GM21360 (cell line): ENCODE results near the gene NHLH1.
A peak's percentile ranks its signal among the peaks of the same experiment; 100 is the strongest.
"Not testable (repeated sequence)": the region's sequence is repeated elsewhere in the genome, so short reads cannot be mapped to it uniquely, and the experiment has no call there.

ENCODE experiments used
- ATAC-seq: cut with Tn5 transposase; IDR thresholded peaks from one replicate; pipeline ENCODE4 v1.9.1; 2021; ENCODE audit warnings: mild to moderate bottlenecking, moderate library complexity; ENCODE audit not compliant: unreplicated experiment

The NHLH1 gene

DNA sequence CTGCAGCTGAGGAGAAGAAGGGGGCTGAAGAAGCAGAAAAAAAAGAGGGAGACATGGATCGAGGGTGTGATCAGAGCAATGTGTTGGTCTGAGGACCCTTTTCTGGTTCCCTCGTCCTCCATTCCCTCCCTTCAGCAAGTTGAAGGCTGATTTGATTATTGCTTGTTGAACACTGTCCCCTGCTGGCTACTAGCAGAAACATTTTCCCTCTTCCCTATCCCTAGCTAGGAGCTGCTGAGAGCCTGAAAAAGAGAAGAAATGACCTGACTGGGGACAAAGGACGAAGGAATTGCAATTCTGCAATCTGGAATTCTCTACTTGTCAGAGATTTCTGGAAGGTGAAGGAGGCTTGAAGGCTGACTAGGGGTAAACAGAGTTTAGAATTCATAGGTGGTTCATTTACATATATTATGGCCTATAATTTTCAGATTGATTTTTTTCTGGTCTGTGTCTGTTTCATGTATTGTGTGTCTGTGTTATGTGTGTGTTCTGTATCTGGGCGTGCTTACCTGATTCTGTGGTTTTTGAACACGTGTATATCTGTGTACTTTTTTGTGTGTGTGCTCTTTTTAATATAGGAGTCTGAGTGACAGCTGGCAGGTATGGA, 9.8 kb downstream of the NHLH1 start:
- ATAC-seq = peak; percentile 56

DNA sequence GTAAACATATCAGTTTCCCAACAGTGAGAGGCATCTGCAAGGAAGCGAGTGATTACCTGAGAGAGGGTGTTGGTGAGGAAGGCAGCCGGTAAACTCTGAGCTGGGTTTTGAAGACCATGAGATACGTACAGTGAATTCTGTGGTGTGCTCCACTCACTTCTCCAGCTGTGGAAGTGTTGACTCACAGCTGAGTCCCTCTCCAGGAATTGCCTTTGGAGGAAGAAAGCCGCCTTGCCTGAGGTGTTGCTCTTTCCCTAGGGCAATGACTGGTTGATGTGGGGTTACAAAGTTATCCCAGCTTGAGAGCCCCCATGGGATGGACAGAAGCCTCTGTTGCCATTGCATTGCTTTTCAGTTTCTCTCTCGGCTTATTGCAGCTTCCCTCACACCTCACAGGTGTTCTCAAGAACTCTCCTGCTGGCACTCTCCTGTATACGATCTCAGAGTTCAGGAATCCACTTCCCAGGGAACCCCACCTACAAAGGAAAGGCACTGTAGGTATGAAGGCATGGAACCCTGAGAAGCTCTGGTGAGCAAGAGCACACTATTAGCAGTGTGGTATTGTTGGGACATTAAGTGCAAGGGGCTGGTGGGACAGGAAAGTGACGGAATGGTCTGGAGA, 10.8 kb downstream of the NHLH1 start:
- ATAC-seq = no peak

- not testable (repeated sequence) for ATAC-seq
Measured at GRCh38 chr1:160384812-160385211, 17.9 kb downstream of the NHLH1 start.

- not testable (repeated sequence) for ATAC-seq
Measured at GRCh38 chr1:160388406-160388805, 21.5 kb downstream of the NHLH1 start.

DNA sequence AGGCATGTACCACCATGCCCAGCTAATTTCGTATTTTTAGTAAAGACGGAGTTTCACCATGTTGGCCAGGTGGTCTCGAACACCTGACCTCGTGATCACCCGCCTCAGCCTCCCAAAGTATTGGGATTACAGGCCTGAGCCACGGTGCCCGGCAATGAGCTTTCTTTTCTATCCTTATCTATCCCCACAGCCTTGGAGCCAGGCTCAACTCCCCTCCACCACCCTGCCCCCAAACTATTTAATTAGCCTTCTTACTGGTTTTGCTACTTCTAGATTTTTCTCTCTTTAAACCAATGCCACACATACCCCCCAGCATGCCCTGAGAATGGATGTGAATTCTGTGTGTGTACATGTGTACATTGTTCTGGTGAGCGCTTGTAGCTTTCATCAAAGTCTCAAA, 27.8 kb downstream of the NHLH1 start:
- no peak for ATAC-seq

DNA sequence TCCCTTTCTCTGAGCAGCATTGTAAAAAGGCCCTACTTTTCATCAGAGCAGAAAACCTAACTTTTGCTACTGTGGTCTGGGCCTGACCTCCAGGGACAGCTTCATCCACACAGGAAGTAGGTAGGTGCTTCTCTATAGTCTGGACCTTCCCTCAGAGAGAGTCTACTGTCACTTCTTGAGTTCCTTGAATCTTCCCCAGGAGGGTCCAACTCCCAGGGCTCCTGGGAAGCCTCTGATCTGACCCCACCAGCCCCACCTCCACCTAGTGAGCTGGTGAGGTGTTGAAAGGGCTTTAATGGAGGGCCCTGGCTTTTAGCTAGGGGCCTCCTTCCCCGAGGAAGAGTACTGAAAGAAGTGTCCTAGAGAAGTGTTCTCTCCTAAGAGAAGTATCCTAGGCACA, 30.8 kb downstream of the NHLH1 start:
- ATAC-seq = no peak

DNA sequence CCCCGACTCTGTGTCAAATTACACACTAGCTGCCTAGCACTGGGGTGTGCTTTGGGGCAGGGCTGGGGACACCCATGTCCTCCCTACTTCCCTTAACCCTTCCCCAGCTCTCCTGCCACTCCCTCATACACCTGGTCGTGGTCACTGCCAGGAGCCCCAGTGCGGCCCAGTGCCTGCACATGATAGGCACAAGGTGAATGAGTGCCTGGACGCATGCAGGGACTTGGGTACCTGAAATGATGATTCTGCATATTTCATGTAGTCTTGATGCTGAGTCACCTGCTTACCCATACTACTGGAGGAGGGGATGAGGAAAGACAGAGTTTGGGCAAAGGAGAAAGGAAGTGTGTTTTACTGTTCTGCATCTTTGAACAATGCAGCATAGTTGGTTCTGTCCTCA, 32.0 kb downstream of the NHLH1 start:
- no peak for ATAC-seq

GRCh38 chr1:160399544-160400222, 32.8 kb downstream of the NHLH1 start:
- ATAC-seq = no peak

DNA sequence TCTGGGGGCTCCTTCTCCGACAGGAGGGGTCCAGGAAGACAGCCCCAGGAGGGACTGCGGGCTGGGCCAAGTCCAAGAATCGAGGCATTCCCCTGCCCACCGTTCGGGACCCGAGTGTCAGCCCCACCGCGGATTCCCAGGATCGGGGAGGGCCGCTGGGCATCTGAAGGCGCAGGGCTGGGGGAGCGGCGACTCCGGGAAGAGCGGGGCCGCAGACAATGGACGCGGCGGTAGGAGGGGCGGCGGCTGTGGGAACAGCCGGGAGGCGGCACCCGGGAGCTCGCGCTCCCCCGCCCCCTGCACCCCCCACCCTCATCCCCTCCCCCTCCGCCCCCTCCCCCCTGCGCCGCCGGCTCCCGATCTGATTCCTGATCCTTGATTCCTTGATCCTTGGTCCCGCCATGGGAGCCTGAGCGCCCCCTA, 33.4 kb downstream of the NHLH1 start, which contains the start of gene VANGL2:
VANGL2 (plus strand) TSS at position 342 of the 423 bp plus-strand sequence. CDS start 15,274 bp downstream, outside the sequence.
- no peak for ATAC-seq

DNA sequence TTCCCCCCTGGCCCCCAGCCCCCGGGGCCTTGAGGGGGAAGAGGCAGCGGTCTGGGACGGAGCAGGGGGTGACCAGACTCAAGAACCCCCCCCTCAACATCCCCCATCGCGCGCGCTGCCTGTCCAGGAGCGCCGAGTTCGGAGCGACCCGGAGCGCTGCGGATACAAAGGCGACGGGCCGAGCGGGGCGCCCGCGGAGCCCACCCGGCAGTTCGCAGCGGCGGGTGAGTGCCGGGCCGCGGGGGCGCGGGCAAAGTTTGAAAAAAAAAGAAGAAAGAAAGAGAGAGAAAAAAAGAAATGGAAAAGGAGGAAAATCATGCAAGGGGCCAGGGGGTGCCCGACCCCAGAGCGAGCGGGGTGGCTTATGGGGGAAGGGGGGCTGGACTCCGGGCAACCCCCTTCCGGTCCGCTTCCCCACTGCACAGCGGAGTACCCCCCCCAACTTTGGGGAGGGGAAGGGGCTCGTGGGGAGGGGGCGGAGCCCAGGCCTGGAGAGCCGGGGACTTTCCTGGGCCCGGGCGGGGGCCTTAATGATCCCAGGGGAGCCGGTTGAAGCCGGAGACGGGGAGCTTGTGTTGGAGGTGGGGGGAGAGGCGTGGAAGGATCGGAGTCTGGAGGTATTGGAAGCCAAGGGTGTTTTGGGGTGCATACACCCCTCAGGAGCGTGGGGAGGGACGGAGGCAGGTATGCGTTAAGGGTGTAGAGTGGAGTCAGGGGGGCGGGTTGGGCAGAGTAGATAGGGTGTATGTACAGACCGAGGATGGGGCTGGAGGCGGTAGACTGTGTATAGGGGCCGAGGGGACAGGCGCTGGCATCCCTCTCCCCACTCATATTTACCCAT, 34.0 kb downstream of the NHLH1 start:
- no peak for ATAC-seq

DNA sequence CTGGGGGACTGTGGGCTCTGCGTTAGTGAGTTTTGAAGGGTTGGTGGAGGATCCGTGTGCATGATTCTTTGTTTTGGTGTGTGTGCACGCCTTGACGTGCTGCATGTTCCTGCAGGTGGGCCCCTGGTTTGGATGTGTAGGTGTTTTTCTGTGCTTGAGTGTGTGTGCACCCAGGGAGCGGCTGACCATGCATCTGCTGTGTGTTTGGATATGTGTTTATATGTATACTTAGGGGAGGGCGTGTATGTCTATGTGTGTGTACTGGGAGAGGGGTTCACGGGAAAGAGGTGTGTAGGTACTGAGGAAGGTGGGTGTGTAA, 34.6 kb downstream of the NHLH1 start:
- no peak for ATAC-seq

DNA sequence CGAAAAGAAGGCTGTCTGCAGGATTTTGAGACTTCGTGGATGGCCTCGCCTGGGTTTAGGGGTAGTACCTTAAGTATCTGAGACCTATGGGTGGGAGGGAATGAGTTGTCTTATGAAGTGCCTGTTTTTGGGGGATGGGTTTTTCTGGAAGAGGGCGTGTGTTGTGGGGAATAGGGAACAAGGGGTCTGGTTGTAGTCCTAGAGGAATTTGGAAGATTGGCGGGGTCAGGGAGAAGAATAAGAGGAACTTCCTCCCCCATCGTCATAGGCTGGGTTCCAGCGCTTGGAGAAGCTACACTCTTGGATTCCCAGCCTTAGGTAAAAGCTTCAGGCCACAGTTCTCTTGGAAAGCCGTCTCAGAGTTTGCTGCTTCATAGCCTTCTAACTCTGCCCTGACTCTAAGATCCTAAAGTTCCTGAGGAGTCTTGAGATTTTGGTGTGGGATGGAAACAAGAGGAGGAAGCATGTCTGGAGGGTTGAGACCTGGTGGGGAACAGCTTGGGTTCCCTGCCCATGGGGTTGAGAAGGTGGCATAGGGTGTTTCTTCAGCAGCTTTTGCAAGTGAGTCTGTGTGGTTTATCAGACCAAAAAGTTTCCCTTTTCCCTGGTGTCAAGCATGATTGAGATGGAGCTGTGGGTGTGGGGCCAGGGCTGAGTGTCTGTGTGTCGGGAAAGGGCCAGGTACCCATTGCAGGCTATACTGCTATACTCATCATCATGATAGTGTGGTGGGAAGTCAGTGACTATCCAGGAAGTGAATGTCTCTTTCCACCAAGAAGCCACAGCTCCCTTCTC, 35.3 kb downstream of the NHLH1 start:
- ATAC-seq = no peak

GRCh38 chr1:160403244-160403643, 36.4 kb downstream of the NHLH1 start:
- ATAC-seq = no peak

GRCh38 chr1:160404094-160404493, 37.2 kb downstream of the NHLH1 start:
- no peak for ATAC-seq

GRCh38 chr1:160405331-160405877, 38.5 kb downstream of the NHLH1 start:
- no peak for ATAC-seq

GRCh38 chr1:160406131-160406968, 39.5 kb downstream of the NHLH1 start:
- no peak for ATAC-seq

DNA sequence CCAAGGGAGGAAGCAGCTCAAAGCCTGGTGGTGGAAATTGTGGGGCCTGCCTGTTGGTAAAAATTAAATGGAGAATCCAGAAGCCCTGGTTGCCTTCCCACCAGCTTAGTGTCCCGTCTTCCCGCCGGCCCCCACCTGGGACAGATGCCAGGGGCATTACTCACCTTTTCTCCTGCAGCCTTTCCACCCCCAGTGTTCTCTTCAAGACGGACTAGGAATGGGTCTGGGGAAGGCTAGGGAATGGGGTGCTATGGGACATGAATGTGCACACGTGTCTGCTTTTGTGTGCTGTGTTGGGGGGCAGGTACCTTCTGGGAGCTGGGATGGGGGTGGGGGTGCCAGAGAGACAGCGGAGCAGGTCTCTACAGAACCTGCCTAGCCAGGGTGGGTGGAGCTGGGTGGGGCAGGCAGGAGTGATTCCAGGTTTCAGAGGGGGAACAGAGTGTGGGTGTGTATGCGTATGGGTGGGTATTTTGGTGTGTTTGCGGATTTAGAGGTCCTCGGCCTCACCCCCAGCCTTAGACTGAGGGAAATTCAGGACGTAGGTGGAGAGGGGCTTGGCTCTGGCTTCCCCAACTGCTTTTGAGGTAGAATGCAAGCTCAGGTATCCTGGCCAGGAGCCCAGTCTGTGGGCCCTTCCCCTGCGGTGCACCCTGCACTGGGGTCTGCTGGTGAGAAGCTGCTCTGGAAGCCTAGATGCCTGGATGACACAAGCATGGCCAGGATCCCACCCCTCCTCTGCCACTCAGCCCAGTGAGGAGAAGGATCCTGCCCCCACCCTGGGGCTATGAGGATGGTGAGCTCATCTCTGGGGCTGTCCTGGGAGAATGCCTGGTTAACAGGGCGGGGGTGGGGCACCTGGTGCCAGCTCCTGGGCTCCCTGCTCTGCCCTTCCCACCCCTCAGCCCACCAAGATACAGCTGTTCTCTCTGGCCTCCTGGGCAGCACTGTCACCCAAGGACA, 41.2 kb downstream of the NHLH1 start:
- ATAC-seq = no peak

DNA sequence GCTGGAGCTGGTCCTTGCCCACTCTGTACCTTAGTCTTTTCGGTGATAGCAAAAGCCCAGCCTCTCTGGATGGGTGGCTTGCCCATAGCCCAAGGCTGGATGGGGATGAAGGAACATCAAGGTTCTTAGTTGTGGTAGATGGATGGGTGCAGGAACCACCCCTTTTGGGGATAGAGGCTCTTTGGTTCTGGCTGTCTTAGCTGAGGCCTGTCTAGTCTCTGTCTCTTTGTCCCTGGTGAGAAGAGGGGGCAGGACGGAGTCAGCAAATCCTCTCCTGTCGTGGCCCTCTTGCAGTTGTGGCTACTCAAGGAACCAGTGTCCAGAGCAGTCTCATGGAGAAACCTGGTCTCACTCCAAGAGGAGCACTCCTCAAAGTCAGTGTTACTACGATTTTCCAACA, 42.0 kb downstream of the NHLH1 start:
- no peak for ATAC-seq
